IMR-90 (cell line): ENCODE results near the gene DSCAM.

Source experiments
- POLR2A ChIP-seq: IDR thresholded peaks from 2 replicates; pipeline ENCODE4 v1.6.1; 2012; ENCODE audit warnings: mild to moderate bottlenecking, low read depth, low read length
- TF ChIP-seq, protein P1 (sequence below): conservative IDR thresholded peaks from 2 replicates; pipeline ENCODE4 v1.5.1; 2012; ENCODE audit warnings: mild to moderate bottlenecking, low read depth, low read length, improper control_type of control experiment

DNA sequence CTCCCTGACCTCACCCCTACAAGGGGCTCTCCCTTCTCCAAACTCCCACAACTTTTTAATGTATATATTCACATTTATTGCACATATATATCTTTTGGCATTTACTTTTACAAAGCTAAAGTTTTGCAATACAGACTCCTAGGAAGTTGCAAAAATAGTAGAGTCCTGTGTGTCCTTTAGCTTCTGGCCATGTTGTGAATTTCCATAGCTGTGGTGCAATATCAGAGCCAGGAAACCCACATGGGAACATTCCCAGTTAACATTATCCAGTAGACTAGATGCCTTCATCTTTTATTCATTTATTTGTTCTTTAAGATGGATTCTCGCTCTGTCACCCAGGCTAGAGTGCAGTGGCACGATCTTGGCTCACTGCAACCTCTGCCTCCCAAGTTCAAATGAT is 636.7 kb downstream of the DSCAM start:
- no peak for TF ChIP-seq POLR2A
- TF ChIP-seq, protein P1, sequence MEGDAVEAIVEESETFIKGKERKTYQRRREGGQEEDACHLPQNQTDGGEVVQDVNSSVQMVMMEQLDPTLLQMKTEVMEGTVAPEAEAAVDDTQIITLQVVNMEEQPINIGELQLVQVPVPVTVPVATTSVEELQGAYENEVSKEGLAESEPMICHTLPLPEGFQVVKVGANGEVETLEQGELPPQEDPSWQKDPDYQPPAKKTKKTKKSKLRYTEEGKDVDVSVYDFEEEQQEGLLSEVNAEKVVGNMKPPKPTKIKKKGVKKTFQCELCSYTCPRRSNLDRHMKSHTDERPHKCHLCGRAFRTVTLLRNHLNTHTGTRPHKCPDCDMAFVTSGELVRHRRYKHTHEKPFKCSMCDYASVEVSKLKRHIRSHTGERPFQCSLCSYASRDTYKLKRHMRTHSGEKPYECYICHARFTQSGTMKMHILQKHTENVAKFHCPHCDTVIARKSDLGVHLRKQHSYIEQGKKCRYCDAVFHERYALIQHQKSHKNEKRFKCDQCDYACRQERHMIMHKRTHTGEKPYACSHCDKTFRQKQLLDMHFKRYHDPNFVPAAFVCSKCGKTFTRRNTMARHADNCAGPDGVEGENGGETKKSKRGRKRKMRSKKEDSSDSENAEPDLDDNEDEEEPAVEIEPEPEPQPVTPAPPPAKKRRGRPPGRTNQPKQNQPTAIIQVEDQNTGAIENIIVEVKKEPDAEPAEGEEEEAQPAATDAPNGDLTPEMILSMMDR = no peak
